ENCODE results near the gene OR6C75. TPM values are rescaled to one million over a fixed set of nuclear protein-coding genes. Genes with fewer than 3 reads are reported as not detected.

Gene OR6C75
- total RNA-seq: not detected

DNA sequence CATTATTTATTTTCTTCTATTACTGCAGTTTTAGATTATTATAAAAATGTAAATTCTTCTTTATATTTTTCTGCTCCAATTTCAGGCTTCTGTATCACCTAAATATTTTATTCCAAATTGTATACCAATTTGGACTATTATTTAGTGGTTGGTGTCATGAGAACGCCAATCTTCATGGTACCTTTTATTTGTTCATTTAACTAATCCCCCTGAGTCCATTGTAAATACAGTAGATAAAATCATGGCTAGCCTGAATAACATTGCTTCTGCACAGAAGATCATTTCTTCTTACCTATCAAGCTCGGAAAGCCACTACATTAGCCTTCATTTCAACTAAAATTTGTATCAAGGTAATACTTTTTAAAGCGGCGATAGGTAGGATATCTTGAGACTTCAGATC is at the start of gene OR6C75:
Gene OR6C75 (plus strand): TSS at position 301 of the 400 bp plus-strand sequence. CDS start 2,136 bp downstream, outside the sequence.

DNA sequence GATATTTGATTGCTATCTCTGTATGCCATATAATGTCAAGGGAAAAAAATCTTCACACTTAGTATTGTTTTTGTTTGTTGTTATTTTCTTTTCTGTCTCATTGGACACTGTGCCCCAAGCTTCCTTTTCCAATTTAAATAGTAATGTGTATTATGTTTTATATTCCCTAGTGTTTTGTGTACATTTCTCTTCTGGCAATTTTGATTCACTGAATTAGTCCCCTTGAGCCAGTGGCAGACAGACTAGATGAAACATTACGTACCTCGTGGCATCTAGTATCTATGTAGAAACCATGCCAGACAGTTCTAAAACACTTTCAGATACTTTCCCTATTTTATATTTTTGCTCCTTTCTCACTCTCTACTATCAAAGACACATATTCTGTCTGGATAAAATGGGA is 48.7 kb upstream of the OR6C75 start, which contains the start of gene OR6C1:
Gene OR6C1 (plus strand): TSS at position 301 of the 400 bp plus-strand sequence. CDS start 6,257 bp downstream, outside the sequence.

DNA sequence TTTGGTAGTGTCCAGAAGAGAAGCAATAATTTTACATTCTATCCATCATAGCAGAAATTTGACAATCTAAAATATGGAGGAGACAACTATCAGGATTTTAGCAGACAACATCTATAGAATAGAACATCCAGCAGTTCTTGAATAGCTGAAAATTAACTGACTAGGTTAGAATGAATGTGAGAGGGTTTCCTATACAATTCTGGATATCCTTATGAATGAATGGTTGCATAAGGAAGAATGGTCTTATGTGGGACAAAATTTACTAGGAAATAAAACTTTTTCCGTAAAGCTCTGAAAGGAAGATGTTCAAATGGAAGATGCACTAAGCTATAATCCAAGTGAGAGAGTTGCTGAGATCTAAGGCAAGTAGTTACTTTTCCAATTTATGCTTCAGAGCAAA is 32.3 kb upstream of the OR6C75 start, which contains the start of gene OR6C3:
Gene OR6C3 (plus strand): TSS at position 301 of the 400 bp plus-strand sequence. CDS start 955 bp downstream, outside the sequence.

DNA sequence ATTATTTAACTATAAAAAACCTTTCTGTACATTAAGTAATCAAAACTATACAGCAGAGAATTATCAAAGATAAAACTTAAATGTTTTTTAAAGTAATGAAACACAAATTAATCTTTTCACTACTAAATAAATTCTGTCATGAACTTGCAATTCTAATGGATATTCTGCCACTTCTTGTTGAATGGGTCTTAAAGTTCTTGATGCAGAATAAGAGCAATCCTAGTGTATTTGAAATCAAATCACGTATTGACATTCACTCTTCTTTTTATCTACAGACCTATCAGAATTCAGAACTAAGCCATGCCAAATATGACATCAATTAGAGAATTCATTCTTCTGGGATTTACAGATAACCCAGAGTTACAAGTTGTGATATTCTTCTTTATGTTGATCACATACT is 37.5 kb downstream of the OR6C75 start, which contains the start of gene OR6C65:
Gene OR6C65 (plus strand): TSS at position 301 of the 400 bp plus-strand sequence. CDS start 0 bp downstream, at position 301.

Other genes with a start within 250 kb of the OR6C75 start
- not detected for gene OR9K2, start 236.6 kb upstream of the OR6C75 start, total RNA-seq
- gene OR10A7, start 141.9 kb upstream of the OR6C75 start, total RNA-seq: not detected
- not detected for gene OR6C74, start 118.4 kb upstream of the OR6C75 start, total RNA-seq
- gene OR6C6, start 66.4 kb upstream of the OR6C75 start, total RNA-seq: not detected
- gene OR6C1, start 48.6 kb upstream of the OR6C75 start, total RNA-seq: not detected
- gene OR6C3, start 32.2 kb upstream of the OR6C75 start, total RNA-seq: not detected
- not detected for gene OR6C65, start 37.6 kb downstream of the OR6C75 start, total RNA-seq
- gene OR6C76, start 63.3 kb downstream of the OR6C75 start, total RNA-seq: not detected
- gene OR6C2, start 81.1 kb downstream of the OR6C75 start, total RNA-seq: not detected
- gene OR6C70, start 107.2 kb downstream of the OR6C75 start, total RNA-seq: not detected
- gene OR6C68, start 129.4 kb downstream of the OR6C75 start, total RNA-seq: not detected
- gene OR6C4, start 186.6 kb downstream of the OR6C75 start, total RNA-seq: not detected
- gene OR2AP1, start 209.5 kb downstream of the OR6C75 start, total RNA-seq: not detected

Data from activated naive CD4-positive, alpha-beta T cell treated with anti-CD3 and anti-CD28 coated beads, Interleukin-2, amount 10 ng/mL, durations not matched to agents 5 hours and 36 hours (primary cell).